Measurements from ENCODE around the gene MED26. TPM values are rescaled to one million over a fixed set of nuclear protein-coding genes. Genes with fewer than 3 reads are reported as not detected.
A peak's percentile ranks its signal among the peaks of the same experiment; 100 is the strongest.
"Not testable (repeated sequence)": the region's sequence is repeated elsewhere in the genome, so short reads cannot be mapped to it uniquely, and the experiment has no call there.

The MED26 gene
- polyA plus RNA-seq, 1 donor: 5.6 TPM

DNA sequence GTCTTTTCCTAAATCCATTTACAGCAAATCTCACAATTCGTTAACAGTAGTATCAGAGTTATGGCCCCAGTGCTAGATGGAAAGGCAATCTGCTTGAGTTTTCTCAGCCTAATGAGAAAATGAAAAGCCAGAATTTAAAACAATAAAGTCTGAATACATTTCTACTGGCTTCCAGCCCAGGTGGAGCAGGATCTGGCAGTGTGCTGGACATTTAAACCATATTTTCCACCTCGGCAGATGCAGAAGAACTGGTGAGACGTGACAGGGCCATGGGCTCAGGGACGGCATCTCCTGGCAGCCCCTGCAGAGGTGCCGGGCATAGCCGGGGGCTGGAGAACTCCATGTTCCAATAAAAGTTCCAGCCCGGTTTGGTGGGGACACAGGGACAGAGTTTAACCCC is 24.9 kb upstream of the MED26 start:
- DNase-seq: no peak

DNA sequence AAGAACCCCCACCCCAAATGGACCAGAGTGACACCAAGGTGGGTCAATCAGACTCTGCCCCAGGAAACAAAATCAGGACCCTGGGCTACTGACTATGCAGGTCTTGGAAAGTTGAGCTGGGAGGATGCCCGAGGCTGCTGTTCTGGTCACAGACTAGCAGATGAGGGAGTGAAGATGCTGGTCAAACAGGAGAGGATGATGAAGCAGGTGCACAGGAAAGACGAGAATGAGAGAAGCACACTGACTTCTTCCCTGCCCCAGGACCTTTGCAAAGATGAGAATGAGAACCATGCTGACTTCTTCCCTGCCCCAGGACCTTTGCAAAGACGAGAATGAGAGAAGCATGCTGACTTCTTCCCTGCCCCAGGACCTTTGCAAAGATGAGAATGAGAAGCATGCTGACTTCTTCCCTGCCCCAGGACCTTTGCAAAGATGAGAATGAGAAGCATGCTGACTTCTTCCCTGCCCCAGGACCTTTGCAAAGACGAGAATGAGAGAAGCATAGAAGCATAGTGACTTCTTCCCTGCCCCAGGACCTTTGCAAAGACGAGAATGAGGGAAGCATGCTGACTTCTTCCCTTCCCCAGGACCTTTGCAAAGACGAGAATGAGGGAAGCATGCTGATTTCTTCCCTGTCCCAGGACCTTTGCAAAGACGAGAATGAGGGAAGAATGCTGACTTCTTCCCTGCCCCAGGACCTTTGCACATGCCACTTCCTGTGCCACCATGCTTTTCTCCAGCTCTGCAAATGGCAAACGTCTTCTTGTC is 23.6 kb upstream of the MED26 start:
- DNase-seq: not testable (repeated sequence)

DNA sequence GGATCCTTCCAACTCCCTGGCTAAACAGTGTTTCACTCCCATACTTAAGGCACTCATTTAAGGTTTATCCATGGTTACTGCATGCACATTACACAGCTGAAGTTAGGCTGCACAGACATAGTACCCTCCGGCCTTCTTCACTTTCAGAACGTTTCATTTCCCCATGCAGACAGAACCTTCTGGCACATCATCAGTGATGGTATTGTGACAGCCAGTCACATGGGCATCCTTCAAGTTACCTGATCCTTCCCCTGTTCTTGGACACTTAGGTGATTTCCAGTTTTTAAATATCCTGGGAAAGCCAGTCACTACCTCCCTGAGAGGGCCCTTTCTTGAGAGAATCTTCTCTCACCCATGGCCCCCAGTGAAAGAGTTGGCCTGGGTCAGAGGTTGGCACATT is 22.8 kb upstream of the MED26 start:
- no peak for DNase-seq

DNA sequence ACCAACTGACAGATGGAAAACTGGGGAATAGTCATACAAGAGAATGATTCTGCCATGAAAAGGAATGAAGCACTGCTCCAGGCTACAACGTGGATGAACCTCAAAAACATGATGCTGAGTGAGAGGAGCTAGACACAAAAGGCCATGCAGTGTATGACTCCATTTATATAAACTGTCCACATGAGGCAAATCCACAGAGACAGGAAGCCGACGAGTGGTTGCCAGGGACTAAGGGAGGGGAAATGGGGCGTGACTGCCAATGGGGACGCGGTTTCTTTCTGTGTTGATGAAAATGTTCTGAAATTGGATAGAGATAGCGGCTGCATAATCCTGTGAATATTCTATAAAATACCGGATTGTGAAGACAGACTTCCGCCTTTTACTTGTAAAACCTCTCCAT is 21.7 kb upstream of the MED26 start:
- no peak for DNase-seq

DNA sequence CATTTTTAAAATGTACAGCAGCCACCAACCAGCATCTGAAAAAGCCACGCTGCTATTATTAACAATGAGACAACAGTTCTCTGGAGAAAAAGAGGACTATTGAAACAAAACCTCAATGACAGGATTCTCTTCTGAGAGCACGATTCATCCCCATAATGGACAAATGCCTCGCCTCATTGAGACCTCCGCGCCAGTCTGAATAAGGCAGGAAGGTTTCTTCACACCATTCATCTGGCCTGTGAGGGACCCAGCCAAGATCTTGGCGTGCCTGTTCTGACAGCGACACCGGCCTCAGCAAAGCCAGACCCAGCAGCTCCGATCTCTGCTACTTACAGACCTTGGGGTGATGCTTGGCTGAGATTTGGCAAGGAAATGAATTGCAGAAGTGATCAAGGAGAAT is 17.1 kb upstream of the MED26 start:
- DNase-seq: no peak

DNA sequence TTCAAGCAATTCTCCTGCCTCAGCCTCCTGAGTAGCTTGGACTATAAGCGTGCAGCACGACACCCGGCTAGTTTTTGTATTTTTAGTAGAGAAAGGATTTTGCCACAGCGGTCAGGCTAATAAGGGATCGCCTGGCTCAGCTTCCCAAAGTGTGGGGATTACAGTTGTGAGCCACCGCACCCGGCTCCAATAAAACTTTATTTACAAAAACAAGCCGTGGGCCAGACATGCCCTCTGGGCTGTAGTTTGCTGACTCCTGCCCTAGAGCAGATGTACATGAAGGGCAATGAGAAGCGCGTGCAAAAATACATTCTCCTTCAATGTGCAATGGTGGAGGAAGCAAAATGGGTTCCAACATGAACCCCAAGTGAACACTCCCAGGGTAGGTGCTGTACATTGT is 13.7 kb upstream of the MED26 start:
- DNase-seq: no peak

DNA sequence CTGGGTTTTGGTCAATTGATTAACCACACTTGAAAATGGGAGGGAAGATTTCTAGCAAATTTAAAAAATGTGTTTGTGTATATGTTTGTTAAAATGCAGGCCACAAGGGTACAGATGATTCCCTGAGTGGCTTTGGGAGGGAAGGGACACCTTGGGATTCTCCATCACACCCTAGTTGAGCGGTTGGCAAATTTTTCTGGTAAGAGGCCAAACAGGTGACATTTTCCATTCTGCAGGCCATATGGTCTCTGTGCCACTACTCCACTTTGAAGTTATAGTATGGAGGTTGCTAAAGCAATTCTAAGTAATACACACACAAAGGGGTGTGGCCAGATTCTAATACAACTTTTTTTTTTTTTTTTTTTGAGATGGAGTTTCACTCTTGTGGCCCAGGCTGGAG is 12.9 kb upstream of the MED26 start:
- no peak for DNase-seq

DNA sequence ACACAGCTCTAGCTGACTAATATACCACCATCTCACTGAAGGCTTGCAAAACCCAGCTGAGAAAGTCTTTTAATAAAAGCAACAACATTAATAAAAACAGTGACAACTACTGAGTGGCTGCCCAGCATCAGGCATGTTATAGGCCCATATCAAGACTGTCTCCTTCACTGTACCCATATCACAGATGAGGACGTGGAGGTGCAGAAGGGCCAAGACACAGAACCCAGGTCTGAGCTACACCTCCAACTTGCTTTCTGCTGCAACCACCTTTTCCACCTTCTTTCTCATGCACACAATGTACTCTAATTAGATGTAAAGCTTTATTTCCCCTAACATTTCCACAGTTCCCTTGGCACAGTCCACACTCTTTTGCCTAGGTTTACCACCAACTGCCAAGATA is 10.7 kb upstream of the MED26 start:
- DNase-seq: no peak

DNA sequence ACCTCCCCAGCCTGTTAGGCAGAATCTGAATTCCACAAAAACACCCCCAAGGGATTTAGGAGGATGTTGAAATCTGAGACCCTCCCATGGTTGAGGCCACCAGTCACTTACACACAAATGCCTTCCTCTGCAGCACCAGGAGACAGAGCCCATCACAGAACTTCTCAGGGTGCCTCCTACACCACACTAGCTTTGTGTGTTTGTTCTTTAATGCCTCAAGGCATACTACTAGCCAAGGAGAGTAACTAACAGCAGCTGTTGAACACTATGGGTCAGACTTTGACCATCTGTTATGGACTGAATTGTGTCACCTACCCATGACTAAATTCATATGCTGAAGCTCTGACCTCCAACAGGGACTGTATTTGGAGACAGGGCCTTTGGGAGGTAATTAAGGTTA is 9.5 kb upstream of the MED26 start:
- no peak for DNase-seq

DNA sequence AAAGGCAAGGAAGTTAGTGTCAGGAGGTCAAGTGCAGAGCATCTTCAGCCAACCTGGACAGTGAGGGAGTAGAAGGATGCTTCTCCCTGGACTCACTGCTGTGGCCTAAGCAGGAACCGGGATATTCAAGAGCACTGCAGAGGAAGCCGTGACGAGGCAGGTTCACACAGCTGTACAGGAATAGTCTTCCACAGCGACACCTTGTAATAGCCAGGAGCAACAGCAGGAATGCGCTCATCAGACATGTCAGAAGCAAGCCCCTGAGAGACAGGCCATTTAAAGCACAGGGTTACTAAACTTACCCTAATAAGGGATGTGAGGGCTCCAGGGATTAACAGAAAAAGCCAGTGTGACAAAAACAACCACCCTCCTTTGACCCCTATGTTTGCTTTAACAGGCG is 3.5 kb upstream of the MED26 start:
- DNase-seq: no peak

DNA sequence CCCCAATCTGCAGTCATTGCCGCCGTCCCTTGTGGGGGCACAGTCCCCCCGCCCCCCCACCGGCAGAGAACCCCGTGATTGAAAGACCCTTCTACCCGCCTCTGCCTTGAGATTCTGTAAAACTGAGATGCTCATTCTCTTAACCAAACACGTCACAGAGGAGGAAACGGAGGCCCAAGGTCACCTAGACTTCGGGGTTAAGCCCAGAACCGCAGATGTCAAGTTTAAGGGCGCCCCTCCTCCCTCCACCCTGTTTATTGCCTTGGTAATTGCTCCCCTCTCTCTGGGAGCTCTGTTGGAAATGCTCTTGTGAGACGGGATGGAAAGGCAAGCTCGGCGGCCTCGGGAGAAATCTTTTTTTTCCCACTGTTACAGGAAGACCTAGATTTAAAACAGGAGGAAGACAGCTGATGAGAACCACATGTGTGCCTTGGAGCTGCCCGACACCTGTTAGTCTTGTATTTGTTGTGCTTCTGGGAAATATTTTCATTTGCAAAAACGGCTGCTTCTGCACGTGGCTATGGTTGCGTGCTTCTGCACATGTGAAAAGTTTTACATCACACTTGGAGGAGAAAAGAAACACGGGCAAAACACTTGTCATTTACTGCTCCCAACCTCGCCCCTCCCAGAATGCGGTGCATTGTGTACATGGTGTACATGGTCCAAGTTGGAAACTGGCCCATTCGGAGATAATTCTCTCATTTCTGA is 1.1 kb upstream of the MED26 start:
- DNase-seq: peak; percentile 22

DNA sequence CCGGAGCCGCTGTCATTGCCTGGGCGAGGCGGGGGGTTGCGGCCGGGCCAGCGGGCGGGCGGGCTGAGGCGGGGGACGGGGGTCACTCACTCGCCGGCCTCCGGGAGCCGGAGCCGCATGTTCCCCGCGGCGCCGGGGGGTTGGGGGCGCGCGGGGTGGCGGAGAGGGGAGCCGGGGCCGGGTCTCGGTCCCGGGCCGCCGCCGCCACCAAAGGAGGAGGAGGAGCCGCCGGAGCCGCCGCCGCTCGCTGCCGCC is 149 bp downstream of the MED26 start:
- DNase-seq: no peak

DNA sequence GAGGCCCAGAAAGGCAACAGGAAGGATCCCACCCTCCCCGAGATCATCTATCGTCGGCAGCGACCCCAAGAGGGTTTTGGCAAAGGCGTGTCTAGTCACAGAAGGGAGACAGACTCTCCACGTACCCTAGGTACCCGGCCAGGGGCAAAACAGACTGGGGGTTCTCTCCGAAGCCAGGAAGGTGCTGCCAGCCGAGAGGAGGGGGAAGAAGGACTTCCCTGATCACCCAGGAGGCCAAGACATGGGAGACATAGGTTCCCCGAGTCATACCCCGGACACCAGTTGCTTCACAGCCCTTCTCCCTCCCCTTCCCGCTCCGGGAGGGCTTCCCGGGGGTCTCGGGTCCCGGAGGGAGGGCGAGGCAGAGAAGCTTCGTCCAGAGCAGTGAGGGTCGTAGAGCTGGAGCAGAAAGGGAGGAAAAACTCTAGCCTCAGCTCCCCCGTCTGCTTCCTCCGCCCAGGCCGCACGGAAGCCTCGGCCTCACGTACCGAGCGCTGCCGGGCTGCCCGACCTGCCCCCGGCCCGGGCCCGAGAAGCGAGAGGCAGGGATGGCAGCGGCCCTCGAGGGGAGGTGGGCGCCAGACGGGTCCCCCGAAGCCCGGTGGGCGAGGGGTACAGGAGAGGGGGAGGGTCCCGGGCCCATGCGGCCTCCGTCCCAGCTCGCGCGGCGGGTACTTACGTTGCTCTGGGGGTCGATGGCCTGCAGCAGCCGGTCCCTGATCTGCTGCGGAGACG is 644 bp downstream of the MED26 start:
- DNase-seq: no peak

DNA sequence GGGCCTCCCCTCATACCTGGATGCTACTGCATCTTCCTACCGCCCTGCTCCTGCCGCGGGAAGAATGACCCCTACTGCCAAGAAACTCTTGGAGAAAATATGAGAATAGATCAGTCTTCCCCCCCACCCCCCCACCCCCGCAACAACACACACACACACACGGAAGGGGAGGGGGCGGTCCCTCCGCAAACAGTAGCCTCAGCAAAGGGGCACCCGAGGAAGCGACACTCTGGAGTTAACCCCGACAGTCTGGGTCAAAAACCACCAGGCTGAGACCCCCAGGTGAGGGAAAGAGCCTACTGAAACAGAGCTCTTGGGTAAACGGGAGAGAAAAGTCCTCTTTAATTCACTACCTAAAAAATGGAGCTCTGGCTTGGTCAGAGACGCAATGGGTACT is 1.2 kb downstream of the MED26 start:
- DNase-seq: no peak

DNA sequence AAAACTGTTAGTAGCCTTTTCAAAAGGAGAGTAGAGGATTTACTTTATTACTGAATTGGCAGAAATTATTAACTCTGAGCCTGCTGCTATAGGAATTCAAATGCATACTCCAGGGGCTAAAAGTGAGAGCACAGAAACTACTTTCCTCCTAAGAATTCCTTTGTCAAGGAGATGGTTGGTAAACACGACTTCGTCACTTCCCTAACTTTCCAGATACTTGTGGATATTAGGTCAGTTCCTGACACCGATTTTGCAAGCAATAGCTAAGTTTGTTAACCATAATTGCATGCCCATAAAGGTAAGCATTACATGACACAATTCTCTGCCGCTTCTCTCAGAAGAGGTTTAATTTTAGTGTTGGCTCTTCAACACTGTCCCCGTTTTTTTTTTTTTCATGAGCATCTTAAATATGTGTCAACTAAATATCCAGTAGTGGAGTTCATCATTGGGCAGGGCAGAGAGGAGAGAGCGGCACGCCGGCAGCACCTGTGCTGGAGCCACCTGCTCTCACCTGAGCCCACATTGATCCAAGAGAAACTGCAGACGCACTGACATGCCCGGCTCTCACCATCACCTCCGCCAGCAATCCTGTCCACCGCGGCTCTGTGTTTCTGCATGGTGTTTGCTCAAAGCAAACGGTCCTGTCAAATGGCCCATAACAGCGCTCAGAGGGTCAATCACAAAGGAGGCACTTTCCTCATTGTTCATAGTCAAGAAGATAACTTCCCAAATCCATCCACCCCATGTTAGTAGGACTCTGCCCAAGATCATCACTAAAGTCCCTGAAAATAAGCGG is 2.6 kb downstream of the MED26 start:
- DNase-seq: no peak

DNA sequence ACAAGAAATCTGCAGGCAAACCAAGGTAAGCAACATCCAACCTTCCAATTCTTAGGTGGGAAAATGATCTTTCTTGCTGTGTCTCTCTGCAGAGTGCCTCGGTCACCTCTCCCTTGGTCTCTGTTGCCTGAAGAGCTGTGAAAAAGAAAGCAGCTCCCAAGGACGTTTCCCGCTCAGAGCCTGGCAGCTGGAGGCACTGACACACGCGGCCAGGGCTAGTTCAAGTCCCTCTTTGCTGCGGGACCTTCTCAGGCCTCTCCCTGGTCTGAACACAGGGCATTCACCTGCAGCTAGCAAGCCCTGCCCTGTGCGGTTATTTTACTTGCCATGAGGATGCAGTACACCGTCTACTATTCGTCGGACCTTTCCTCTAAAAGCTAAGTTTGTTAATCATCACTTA is 3.8 kb downstream of the MED26 start:
- no peak for DNase-seq

DNA sequence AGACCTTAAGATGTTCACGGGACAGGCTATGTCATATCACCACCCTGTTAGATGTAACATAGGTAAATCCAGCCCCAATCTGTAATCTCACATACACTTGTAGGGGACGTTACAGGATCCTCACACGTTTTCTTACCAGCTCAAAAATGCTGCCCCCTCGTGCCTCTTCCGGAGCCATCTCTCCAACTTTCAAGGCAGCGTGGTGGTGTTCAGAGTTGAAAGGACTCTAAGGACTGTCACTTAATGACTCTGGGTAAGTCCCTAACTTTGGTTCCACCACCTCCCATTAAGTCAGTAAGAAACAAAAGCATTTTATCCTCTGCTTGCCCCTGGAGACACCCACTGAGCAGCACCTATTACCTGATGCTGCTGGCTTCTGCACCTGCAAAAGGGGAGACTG is 4.4 kb downstream of the MED26 start:
- DNase-seq: no peak

DNA sequence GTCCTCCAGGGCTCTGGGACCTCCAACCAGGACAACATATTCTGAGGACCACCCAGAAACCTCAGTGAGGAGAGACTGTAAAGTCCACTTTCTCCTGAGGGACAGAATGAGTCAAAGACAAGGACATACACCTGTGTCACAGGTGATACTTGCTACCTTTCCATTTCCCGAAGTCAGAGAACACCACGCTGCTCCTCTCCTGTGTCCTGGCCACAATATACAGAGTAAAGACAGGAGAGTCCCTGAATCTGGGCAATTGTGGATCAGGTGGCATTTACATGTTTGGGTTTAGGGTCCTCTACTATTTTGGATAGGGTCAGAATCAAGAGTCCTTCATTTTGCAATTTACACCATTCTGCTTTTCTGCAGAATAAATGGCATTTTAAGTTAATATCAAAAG is 4.9 kb downstream of the MED26 start:
- DNase-seq: no peak

DNA sequence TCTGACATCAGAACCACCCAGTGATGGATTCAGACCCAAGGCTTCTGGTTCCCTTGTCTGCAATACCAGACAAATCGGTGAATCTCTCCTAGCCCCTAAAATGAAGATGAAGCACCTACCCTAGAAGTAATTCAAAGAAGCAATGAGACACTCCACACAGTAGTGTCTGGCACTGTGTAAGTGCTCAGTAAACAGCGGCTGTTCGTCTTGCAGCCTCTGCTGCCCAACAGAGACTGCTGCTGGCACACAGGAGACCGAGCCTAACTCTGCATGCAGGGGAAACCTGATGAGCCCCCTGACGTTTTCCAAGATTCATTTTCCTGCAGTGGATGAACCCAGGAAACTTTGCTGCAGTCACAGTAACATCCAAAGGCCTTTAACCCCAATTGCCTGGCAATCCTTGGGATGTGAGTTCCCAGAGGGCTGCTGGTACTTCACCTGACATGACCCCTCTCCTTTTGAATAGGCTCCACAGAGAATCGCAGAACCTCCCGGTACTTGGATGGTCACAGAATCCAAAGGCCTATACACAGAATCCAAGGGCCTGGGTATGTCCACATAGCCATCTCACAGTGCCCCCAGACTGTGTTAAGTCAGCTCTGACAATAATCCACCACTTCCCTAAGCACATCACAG is 6.7 kb downstream of the MED26 start:
- DNase-seq: no peak

DNA sequence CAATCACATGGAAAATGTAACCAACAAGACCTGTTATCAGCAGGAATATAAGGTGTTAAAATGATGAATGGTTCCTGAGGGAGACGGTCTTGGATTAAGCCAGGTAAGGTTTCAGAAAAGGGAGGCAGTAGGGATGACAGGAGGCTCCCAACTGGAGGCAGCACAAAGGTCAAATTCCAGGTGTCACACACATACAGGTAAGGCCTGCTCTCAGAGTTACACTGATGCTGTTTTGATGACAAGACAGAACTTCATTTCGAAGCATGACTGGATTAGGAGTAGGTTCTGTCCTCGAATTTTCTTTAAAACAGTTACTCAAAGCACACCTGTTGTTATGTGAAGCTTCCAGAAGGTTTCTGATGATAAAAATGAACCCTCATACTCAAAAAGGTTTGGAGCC is 7.4 kb downstream of the MED26 start:
- no peak for DNase-seq

DNA sequence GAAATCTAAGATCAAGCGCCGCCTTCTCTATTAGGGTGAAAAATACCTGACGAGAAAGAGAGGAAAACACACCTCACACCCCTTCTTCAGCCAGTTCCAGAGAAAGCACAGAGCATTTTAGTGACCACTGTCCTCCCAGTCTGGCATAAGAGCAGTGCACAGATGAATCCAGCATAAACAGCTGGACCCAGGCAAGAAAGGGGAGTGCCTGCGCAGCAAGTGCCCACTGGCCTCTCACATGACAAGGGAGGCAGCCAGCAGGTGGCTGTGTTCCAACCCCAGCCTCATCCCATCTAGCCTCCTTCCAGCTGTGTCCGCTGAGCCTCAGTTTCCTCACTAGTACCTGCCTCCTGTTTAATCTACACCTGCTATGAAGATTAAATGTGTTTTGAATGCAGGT is 8.0 kb downstream of the MED26 start:
- no peak for DNase-seq

DNA sequence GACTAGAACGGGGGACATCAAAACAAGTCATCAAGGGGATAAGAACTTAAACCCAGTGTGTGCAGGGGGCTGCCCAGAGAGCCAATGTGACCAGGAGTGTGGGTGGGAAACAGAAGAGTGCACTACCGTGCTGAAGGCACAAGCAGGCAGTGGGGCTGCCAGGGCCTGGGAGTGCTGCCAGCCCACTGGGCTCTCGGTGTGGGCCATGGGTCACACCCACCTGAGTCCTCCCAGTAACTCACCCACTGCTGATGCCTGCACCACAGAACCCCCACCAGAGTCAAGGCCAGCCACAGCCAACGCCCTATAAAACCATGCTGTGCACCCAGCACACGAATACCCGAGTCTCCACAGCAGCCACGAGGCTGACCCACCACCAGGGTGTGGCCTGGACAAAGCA is 8.5 kb downstream of the MED26 start:
- no peak for DNase-seq

All from left kidney (tissue), 2 donors.